Neural progenitor cell (in vitro differentiated cells): ENCODE measurements around the gene IL23R. TPM values are rescaled to one million over a fixed set of nuclear protein-coding genes. Genes with fewer than 3 reads are reported as not detected.

ENCODE experiments used
- DNase-seq: peaks from one replicate; pipeline ENCODE4 v3.0.0-alpha.2; 2016; ENCODE audit warnings: low spot score
- H2AFZ ChIP-seq: fragments of 200-600 bp; sonication (generic); replicated peaks from 2 replicates; pipeline ENCODE4 v1.6.1; 2016; ENCODE audit warnings: antibody characterized with exemption
- H3F3A ChIP-seq: fragments of 200-600 bp; sonication (generic); 2 replicates; pipeline ENCODE4 v1.6.1; 2016; ENCODE audit warnings: antibody characterized with exemption, low read depth
- H3K27ac ChIP-seq: fragments of 200-600 bp; sonication (generic); 2 replicates; pipeline ENCODE4 v1.5.1; 2016; ENCODE audit warnings: mild to moderate bottlenecking
- H3K27me3 ChIP-seq: fragments of 200-600 bp; sonication (generic); 2 replicates; pipeline ENCODE4 v1.6.1; 2016; ENCODE audit warnings: mild to moderate bottlenecking, moderate library complexity
- H3K36me3 ChIP-seq: fragments of 200-600 bp; sonication (generic); 2 replicates; pipeline ENCODE4 v1.5.1; 2016
- H3K4me1 ChIP-seq: fragments of 200-600 bp; sonication (generic); 2 replicates; pipeline ENCODE4 v1.6.1; 2016; ENCODE audit warnings: mixed run types
- H3K4me2 ChIP-seq: fragments of 200-600 bp; sonication (generic); 2 replicates; pipeline ENCODE4 v1.6.1; 2016
- H3K4me3 ChIP-seq: fragments of 200-600 bp; sonication (generic); 2 replicates; pipeline ENCODE4 v1.5.1; 2016
- H3K79me2 ChIP-seq: fragments of 200-600 bp; sonication (generic); 2 replicates; pipeline ENCODE4 v1.6.1; 2016; ENCODE audit warnings: low read depth
- H3K9ac ChIP-seq: fragments of 200-600 bp; sonication (generic); 2 replicates; pipeline ENCODE4 v1.6.1; 2016
- H3K9me3 ChIP-seq: fragments of 200-600 bp; sonication (generic); 2 replicates; pipeline ENCODE4 v1.5.1; 2016; ENCODE audit warnings: low read depth
- H4K20me1 ChIP-seq: fragments of 200-600 bp; sonication (generic); 2 replicates; pipeline ENCODE4 v1.6.1; 2016; ENCODE audit warnings: low read depth
- H3K27ac Mint-ChIP-seq: 3 replicates; pipeline ENCODE4 v1.8.0; 2021; ENCODE audit warnings: mixed read lengths
- H3K27me3 Mint-ChIP-seq: 2 replicates; pipeline ENCODE4 v1.8.0; 2022; ENCODE audit warnings: low read depth, mild to moderate bottlenecking, inconsistent platforms, moderate library complexity, mixed read lengths; ENCODE audit not compliant: insufficient read depth
- H3K36me3 Mint-ChIP-seq: 3 replicates; pipeline ENCODE4 v1.8.0; 2021; ENCODE audit warnings: mixed read lengths
- H3K4me1 Mint-ChIP-seq: 3 replicates; pipeline ENCODE4 v1.8.0; 2021; ENCODE audit warnings: mixed read lengths
- H3K4me3 Mint-ChIP-seq: 3 replicates; pipeline ENCODE4 v1.8.0; 2021; ENCODE audit warnings: mild to moderate bottlenecking, moderate library complexity, mixed read lengths
- H3K9me3 Mint-ChIP-seq: 3 replicates; pipeline ENCODE4 v1.8.0; 2020; ENCODE audit warnings: mixed read lengths
- EZH2 ChIP-seq: fragments of 200-600 bp; sonication (generic); IDR thresholded peaks from 2 replicates; pipeline ENCODE4 v1.6.1; 2017; ENCODE audit warnings: antibody characterized with exemption, mild to moderate bottlenecking, moderate library complexity
- EZH2phosphoT487 ChIP-seq: fragments of 200-600 bp; sonication (generic); IDR thresholded peaks from 2 replicates; pipeline ENCODE4 v1.6.1; 2017; ENCODE audit warnings: antibody characterized with exemption
- total RNA-seq: library from RNA; depleted of rRNA; stranded (reverse); fragments of >200 nt; gene quantifications from 2 replicates; pipeline ENCODE4 v1.2.3, GENCODE V29; 2015; ENCODE audit warnings: low replicate concordance
- TF ChIP-seq, protein P1 (sequence below): fragments of 200-600 bp; sonication (generic); IDR thresholded peaks from 2 replicates; pipeline ENCODE4 v1.5.1; 2017; ENCODE audit warnings: antibody characterized with exemption, mild to moderate bottlenecking

IL23R gene
- total RNA-seq, 1 donor from 2014 or later, result not detected

DNA sequence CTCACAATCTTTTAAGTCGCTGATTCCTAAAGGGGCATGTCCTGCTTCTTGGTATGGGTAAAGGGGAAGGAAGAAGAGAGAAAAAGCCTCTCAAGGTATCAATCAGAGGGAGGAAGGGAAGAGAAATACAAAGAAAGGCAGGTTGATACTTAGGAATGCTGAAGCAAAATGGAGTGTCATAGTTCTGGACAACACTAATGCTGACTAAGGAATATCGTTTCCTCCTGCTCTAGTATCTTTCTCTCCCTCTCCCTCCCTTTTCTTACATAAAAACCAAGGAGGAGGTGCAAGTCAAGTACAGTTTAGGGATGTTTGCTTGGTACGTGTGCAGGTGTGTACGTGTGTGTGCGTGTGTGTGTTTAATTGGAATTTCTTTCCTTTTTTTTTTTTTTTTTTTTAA, 96.5 kb downstream of the IL23R start:
- no peak for DNase-seq
- Mint-ChIP-seq H3K4me3 (no peak overlapping the region), H3K4me1 (no peaks in the 10 kb centered on the region), H3K27me3 (no peaks in the 10 kb centered on the region), H3K36me3 (no peaks in the 10 kb centered on the region), H3K9me3 (no peaks in the 10 kb centered on the region), H3K27ac (no peak overlapping the region)
- H3K4me2 ChIP-seq, result no peak overlapping the region
- no peaks in the 10 kb centered on the region for H3K4me1 ChIP-seq
- no peaks in the 10 kb centered on the region for H3K9me3 ChIP-seq
- no peak overlapping the region for H3K4me3 ChIP-seq
- TF ChIP-seq EZH2phosphoT487, result no peak
- TF ChIP-seq EZH2, result no peak
- TF ChIP-seq, protein P1, sequence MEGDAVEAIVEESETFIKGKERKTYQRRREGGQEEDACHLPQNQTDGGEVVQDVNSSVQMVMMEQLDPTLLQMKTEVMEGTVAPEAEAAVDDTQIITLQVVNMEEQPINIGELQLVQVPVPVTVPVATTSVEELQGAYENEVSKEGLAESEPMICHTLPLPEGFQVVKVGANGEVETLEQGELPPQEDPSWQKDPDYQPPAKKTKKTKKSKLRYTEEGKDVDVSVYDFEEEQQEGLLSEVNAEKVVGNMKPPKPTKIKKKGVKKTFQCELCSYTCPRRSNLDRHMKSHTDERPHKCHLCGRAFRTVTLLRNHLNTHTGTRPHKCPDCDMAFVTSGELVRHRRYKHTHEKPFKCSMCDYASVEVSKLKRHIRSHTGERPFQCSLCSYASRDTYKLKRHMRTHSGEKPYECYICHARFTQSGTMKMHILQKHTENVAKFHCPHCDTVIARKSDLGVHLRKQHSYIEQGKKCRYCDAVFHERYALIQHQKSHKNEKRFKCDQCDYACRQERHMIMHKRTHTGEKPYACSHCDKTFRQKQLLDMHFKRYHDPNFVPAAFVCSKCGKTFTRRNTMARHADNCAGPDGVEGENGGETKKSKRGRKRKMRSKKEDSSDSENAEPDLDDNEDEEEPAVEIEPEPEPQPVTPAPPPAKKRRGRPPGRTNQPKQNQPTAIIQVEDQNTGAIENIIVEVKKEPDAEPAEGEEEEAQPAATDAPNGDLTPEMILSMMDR, result no peak
- no peaks in the 10 kb centered on the region for H3F3A ChIP-seq
- no peaks in the 10 kb centered on the region for H3K79me2 ChIP-seq
- H3K36me3 ChIP-seq, result no peaks in the 10 kb centered on the region
- no peaks in the 10 kb centered on the region for H4K20me1 ChIP-seq
- no peak overlapping the region for H3K9ac ChIP-seq
- H3K27ac ChIP-seq, result no peak overlapping the region
- H3K27me3 ChIP-seq, result no peaks in the 10 kb centered on the region
- H2AFZ ChIP-seq, result no peak overlapping the region

DNA sequence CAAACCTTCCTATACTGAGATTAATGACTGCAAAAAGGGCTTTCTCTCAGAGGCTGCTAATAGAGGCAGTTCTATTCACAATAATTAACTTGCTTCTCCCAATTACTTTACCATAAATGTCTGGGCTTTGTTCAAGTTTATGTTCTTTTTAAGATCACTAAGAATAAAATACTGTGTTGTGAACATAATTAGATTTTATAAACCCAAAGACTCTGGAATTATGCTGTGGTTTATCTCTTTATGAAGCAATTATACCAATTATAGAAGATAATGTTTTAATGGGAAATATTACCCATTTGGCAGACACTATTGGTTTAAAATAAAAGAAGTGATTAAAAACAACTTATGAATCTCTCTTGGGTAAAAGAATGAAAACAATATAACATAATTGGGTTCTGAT, 97.9 kb downstream of the IL23R start:
- Histone ChIP-seq H3K27ac (no peak overlapping the region), H2AFZ (no peak overlapping the region), H3F3A (no peaks in the 10 kb centered on the region), H3K9me3 (no peaks in the 10 kb centered on the region), H3K4me2 (no peak overlapping the region), H3K36me3 (no peaks in the 10 kb centered on the region), H3K27me3 (no peaks in the 10 kb centered on the region), H3K9ac (no peak overlapping the region), H3K4me1 (peaks cover 5% of the 10 kb centered on the region), H4K20me1 (no peaks in the 10 kb centered on the region), H3K4me3 (no peak overlapping the region), H3K79me2 (no peaks in the 10 kb centered on the region)
- no peak overlapping the region for H3K27ac Mint-ChIP-seq
- TF ChIP-seq EZH2phosphoT487 (no peak), EZH2 (no peak)
- TF ChIP-seq, protein P1, result no peak
- no peaks in the 10 kb centered on the region for H3K27me3 Mint-ChIP-seq
- H3K4me3 Mint-ChIP-seq, result no peak overlapping the region
- H3K9me3 Mint-ChIP-seq, result no peaks in the 10 kb centered on the region
- no peaks in the 10 kb centered on the region for H3K36me3 Mint-ChIP-seq
- no peak for DNase-seq
- peaks cover 5% of the 10 kb centered on the region for H3K4me1 Mint-ChIP-seq

DNA sequence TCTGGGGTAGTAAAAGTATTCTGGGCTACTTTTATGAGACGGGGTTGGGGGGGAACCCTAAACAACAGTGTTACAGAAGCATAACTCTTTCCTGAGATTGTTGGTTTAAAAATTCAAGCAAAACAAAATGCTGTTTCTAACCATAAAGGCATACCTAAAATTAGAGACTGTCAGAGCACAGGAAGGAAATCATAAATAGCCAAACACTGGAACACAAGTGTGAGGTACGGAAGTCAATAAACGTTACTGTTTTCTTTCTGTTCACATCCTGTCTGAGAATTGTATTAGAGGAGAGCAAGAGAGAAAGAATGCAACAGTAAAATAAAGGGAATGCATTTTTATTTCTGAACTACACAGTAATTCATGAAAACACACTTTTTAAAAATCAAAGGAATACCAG, 98.6 kb downstream of the IL23R start:
- Histone ChIP-seq H3F3A (no peaks in the 10 kb centered on the region), H3K27ac (no peak overlapping the region), H2AFZ (no peak overlapping the region), H3K36me3 (no peaks in the 10 kb centered on the region), H3K9ac (no peak overlapping the region), H4K20me1 (no peaks in the 10 kb centered on the region), H3K27me3 (no peaks in the 10 kb centered on the region), H3K79me2 (no peaks in the 10 kb centered on the region), H3K4me2 (no peak overlapping the region), H3K9me3 (no peaks in the 10 kb centered on the region), H3K4me1 (peaks cover 9% of the 10 kb centered on the region), H3K4me3 (no peak overlapping the region)
- H3K4me1 Mint-ChIP-seq, result peaks cover 9% of the 10 kb centered on the region
- H3K9me3 Mint-ChIP-seq, result no peaks in the 10 kb centered on the region
- H3K27ac Mint-ChIP-seq, result no peak overlapping the region
- no peak overlapping the region for H3K4me3 Mint-ChIP-seq
- no peaks in the 10 kb centered on the region for H3K36me3 Mint-ChIP-seq
- DNase-seq, result no peak
- TF ChIP-seq EZH2, result no peak
- TF ChIP-seq EZH2phosphoT487, result no peak
- TF ChIP-seq, protein P1, result no peak
- H3K27me3 Mint-ChIP-seq, result no peaks in the 10 kb centered on the region

GRCh38 chr1:67269061-67269460, 102.8 kb downstream of the IL23R start:
- Mint-ChIP-seq H3K36me3 (no peaks in the 10 kb centered on the region), H3K4me1 (peaks cover 9% of the 10 kb centered on the region), H3K27me3 (no peaks in the 10 kb centered on the region), H3K9me3 (peaks cover 5% of the 10 kb centered on the region), H3K27ac (no peak overlapping the region), H3K4me3 (no peak overlapping the region)
- no peaks in the 10 kb centered on the region for H4K20me1 ChIP-seq
- peaks cover 9% of the 10 kb centered on the region for H3K4me1 ChIP-seq
- TF ChIP-seq, protein P1, result no peak
- TF ChIP-seq EZH2phosphoT487 (no peak), EZH2 (no peak)
- no peaks in the 10 kb centered on the region for H3K9me3 ChIP-seq
- peak overlapping the region; percentile 42 for H3K27ac ChIP-seq
- DNase-seq, result peak; percentile 16
- H3K79me2 ChIP-seq, result no peaks in the 10 kb centered on the region
- no peak overlapping the region for H3K9ac ChIP-seq
- no peaks in the 10 kb centered on the region for H3F3A ChIP-seq
- peak overlapping the region; percentile 40 for H3K4me2 ChIP-seq
- no peak overlapping the region for H2AFZ ChIP-seq
- H3K36me3 ChIP-seq, result no peaks in the 10 kb centered on the region
- no peaks in the 10 kb centered on the region for H3K27me3 ChIP-seq
- no peak overlapping the region for H3K4me3 ChIP-seq
